ENCODE data around the gene ZBED1.
A peak's percentile ranks its signal among the peaks of the same experiment; 100 is the strongest.

ZBED1 gene

DNA sequence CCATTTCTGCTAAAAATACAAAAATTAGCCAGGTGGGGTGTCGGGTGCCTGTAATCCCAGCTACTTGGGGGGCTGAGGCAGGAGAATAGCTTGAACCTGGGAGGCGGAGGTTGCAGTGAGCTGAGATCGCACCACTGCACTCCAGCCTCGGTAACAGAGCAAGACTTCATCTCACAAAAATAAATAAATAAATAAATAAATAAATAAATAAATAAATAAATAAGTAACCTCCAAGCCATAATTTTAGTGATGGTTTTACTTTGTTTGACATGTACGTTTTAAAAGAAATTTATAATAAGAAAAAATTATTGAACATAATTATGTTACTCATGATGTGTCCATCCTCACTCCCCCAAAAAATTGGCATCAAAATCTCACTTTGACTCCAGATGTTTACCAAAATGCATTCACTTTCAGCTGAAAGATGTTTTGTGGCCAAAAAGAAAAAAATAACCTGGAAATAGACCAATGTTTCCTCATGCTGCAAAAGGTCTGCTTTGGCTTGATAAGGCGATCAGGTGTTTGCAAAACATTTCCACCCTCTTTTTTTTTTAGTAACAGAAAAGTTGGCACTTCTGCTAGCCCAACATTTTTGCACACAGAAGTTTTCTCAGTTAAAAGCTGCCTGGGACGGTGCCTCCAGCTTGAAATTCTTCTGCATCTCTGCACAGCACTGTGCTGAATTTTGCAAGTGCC is 42.2 kb upstream of the ZBED1 start:
- H3K4me3 ChIP-seq (ENCODE audit: low read depth, low read length), result no peak overlapping the region
- no peak for DNase-seq (ENCODE audit: low read depth)
- TF ChIP-seq CTCF (conservative IDR thresholded peaks at IDR 0.05; ENCODE audit: low read depth, low read length), result no peak

DNA sequence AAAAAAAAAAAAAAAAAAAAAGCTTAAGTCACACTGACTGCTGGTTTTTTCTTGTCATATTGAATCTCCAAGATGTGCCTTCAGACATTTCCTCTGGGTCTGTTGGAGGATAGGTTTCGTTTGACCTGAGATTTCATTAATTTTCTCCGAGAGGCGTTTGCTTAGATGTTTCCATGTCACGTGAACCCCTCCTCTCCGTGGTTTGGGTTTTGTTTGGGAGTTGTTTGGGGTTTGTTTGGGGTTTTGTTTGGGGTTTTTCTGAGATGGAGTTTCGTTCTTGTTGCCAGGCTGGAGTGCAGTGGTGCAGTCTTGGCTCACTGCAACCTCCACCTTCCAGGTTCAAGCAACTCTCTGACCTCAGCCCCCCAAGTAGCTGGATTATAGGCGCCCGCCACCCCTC is 40.8 kb upstream of the ZBED1 start:
- DNase-seq (ENCODE audit: low read depth), result no peak
- H3K4me3 ChIP-seq (ENCODE audit: low read depth, low read length), result no peak overlapping the region
- no peak for TF ChIP-seq CTCF (conservative IDR thresholded peaks at IDR 0.05; ENCODE audit: low read depth, low read length)

DNA sequence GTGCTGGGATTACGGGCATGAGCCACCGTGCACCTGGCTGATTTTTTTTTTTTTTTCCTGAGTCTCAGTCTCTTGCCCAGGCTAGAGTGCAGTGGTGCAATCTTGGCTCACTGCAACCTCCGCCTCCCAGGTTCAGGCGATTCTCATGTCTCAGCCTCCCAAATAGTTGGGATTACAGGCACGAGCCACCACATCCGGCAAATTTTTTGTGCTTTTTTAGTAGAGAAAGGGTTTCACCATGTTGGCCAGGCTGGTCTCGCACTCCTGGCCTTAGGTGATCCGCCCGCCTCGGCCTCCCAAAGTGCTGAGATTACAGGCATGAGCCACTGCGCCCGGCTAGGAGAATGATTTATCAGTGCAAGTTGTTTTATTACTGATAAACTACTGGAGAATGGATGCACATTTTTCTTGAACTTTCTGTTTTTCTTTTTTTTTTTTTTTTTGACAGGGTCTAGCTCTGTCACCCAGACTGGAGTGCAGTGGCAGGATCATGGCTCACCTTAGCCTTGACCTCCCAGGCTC is 39.7 kb upstream of the ZBED1 start:
- H3K4me3 ChIP-seq (ENCODE audit: low read depth, low read length), result no peak overlapping the region
- no peak for TF ChIP-seq CTCF (conservative IDR thresholded peaks at IDR 0.05; ENCODE audit: low read depth, low read length)
- DNase-seq (ENCODE audit: low read depth), result peak; percentile 5

- DNase-seq (ENCODE audit: low read depth), result no peak
- H3K4me3 ChIP-seq (ENCODE audit: low read depth, low read length), result no peak overlapping the region
- no peak for TF ChIP-seq CTCF (conservative IDR thresholded peaks at IDR 0.05; ENCODE audit: low read depth, low read length)
Observed at GRCh38 chrX:2539586-2539985, 38.8 kb upstream of the ZBED1 start.

DNA sequence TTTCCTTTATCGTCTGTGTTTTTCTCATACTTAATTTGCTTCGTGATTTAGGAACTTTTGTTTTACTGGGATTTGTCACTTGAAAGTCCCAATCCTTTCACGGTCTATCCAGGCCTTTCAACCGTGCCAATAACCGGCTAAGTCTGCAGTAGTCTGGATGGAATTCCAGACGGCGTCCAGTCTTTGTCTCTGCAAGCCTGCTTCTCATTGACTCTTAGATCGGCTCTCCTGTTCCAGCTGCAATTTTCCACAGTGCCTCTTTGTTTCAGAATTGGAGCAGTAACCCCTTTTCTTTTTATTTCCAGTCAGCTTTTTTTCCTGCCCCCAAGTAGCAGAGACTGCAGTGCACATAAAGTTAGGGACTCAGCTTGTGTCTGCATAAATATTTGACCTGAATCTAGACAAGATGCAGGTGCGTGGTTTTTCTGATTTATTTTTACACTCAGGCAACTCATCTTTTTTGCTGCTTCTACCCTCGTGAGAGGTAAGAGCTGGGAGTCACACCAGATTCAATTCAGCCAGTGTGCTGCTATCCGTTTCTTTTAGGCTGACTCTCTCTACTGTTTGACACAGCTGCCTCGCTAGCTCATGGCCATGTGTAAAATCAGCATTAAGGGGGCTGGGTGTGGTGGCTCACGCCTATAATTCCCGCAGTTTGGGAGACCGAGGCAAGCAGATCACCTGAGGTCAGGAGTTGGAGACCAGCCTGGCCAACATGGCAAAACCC is 37.4 kb upstream of the ZBED1 start:
- TF ChIP-seq CTCF (conservative IDR thresholded peaks at IDR 0.05; ENCODE audit: low read depth, low read length), result no peak
- H3K4me3 ChIP-seq (ENCODE audit: low read depth, low read length), result no peak overlapping the region
- no peak for DNase-seq (ENCODE audit: low read depth)

GRCh38 chrX:2536974-2537373 is 36.2 kb upstream of the ZBED1 start:
- DNase-seq (ENCODE audit: low read depth), result no peak
- no peak overlapping the region for H3K4me3 ChIP-seq (ENCODE audit: low read depth, low read length)
- no peak for TF ChIP-seq CTCF (conservative IDR thresholded peaks at IDR 0.05; ENCODE audit: low read depth, low read length)

Measured in choroid plexus epithelial cell (primary cell).